Spleen (tissue), 11 donors: ENCODE results near the gene ALK. TPM values are rescaled to one million over a fixed set of nuclear protein-coding genes. Genes with fewer than 3 reads are reported as not detected.
"Not testable (repeated sequence)": the region's sequence is repeated elsewhere in the genome, so short reads cannot be mapped to it uniquely, and the experiment has no call there.

Experiments
- DNase-seq: peaks from one replicate; pipeline ENCODE4 v3.0.0-alpha.2; 2020
- H3K27ac ChIP-seq, 8 donors: fragments of 200-600 bp; sonication (generic) in 7 of 8; 1 replicate in 4 of 8; 2 replicates in 4 of 8; pipeline versions ENCODE4 v1.5.0 to v1.8.0; 2016 to 2021; ENCODE audit warnings: inconsistent platforms in 4 of 8, mild to moderate bottlenecking in 4 of 8, moderate library complexity in 1 of 8
- H3K27me3 ChIP-seq, 7 donors: fragments of 200-600 bp; sonication (generic) in 6 of 7; replicated peaks in 1 of 7; 1 replicate in 4 of 7; 2 replicates in 3 of 7; pipeline versions ENCODE4 v1.5.0 to v1.8.0; 2016 to 2021; ENCODE audit warnings: inconsistent platforms in 3 of 7, mild to moderate bottlenecking in 1 of 7
- H3K36me3 ChIP-seq, 6 donors: fragments of 200-600 bp; sonication (generic) in 5 of 6; 1 replicate in 4 of 6; 2 replicates in 2 of 6; pipeline versions ENCODE4 v1.5.0 to v1.8.0; 2016 to 2021; ENCODE audit warnings: inconsistent platforms in 2 of 6
- H3K4me1 ChIP-seq, 6 donors: fragments of 200-600 bp; sonication (generic) in 5 of 6; 1 replicate in 3 of 6; 2 replicates in 3 of 6; pipeline versions ENCODE4 v1.5.0 to v1.8.0; 2016 to 2021; ENCODE audit warnings: inconsistent platforms in 3 of 6
- H3K4me3 ChIP-seq, 8 donors: fragments of 200-600 bp; sonication (generic) in 7 of 8; 1 replicate in 4 of 8; 2 replicates in 4 of 8; pipeline versions ENCODE4 v1.5.0 to v1.8.0; 2016 to 2021; ENCODE audit warnings: inconsistent platforms in 4 of 8, mild to moderate bottlenecking in 4 of 8, moderate library complexity in 2 of 8
- H3K9me3 ChIP-seq, 8 donors: fragments of 200-600 bp; sonication (generic) in 7 of 8; 1 replicate in 4 of 8; 2 replicates in 4 of 8; pipeline versions ENCODE4 v1.5.0 to v1.8.0; 2016 to 2021; ENCODE audit warnings: inconsistent platforms in 4 of 8
- POLR2A ChIP-seq, 3 donors: fragments of 450-650 bp; IDR thresholded peaks; one replicate each; pipeline ENCODE4 v1.5.1; 2017; ENCODE audit warnings: antibody characterized with exemption in 3 of 3, mild to moderate bottlenecking in 1 of 3
- POLR2AphosphoS5 ChIP-seq, 3 donors: sonication (generic); formaldehyde crosslinking; IDR thresholded peaks; one replicate each; pipeline ENCODE4 v1.5.1; 2017; ENCODE audit warnings: antibody characterized with exemption in 3 of 3
- WGBS, 5 donors: extraction: QIAGEN DNeasy Blood & Tissue Kit in 3 of 5; methylation state at CpG; one replicate each; pipeline versions ENCODE4 v1.1.5 to v1.1.7; 2013 to 2018; 5-methylcytosine and 5-hydroxymethylcytosine counted together
- intact Hi-C: fragments of 100-400 bp; cut with DNase I; formaldehyde crosslinking; loops from one replicate; pipeline ENCODE4 v1.15.0; 2023; ENCODE audit warnings: low total_unique reads
- polyA plus RNA-seq, 3 donors: library from polyadenylated mRNA; stranded (reverse); fragments of 200-250 nt; gene quantifications; one replicate each; pipeline ENCODE4 v1.2.1, GENCODE V29; 2013
- total RNA-seq, 7 donors: library from RNA; depleted of rRNA in 3 of 7; stranded (reverse); fragments of >200 nt in 3 of 7; fragmentation: NEBNext Ultra II Directional in 4 of 7; extraction: Animal tissue kit (Norgen Biotek cat#: 25700) in 4 of 7; gene quantifications; one replicate each; pipeline versions ENCODE4 v1.1.0 to v1.2.1, GENCODE V29; 2016 to 2021
- TF ChIP-seq, protein P1 (sequence below), 11 experiments: fragments of 200-600 bp in 7 of 11; fragments of 450-650 bp in 4 of 11; sonication (generic) in 4 of 11; IDR thresholded peaks in 8 of 11; conservative IDR thresholded peaks in 3 of 11; 1 replicate in 7 of 11; 2 replicates in 4 of 11; pipeline versions ENCODE4 v1.4.0 to v1.8.0; 2016 to 2021; ENCODE audit warnings: antibody characterized with exemption in 11 of 11, inconsistent platforms in 4 of 11, mild to moderate bottlenecking in 1 of 11
- donor health status: healthy with polysubstance abuse.
- donor health status: DM: no; HTN: no; CAD: no; lungs with moderate emphysema.
- donor health status: DM: no; HTN: no; CAD: no.
- donor health status: Bipolar disorder and iron deficiency.
- donor health status: healthy.
- donor health status: DM: no; HTN: no; CAD: no.
- donor health status: DM: yes; HTN: yes; CAD: no.

Gene ALK
- total and polyA plus RNA-seq, 10 donors: 0.03 to 0.28 (median 0.06) TPM; not detected in 7

DNA sequence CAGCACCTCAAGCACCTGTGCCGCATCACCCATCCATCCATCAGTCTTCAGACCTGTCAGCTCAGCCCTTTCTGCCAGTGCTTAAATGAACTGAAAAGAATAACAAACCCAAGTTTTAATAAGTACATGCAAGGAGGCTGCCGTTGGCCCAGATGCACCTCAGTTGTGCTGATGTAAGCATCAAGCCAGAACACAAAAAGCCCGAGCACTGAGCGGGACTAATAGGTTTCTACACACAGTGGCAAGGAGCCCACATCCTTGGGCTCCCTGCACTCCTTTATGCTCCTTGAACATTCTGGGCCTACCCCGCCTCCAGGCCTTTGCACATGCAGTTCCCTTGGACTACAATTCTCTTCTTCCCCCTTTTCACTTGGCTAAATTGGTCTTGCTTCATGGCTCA, 165.6 kb downstream of the ALK start:
- Histone ChIP-seq H3K4me1 (no peaks in the 10 kb centered on the region), H3K36me3 (no peaks in the 10 kb centered on the region), H3K27me3 (no peaks in the 10 kb centered on the region), H3K9me3 (no peaks in the 10 kb centered on the region), H3K4me3 (no peak overlapping the region), H3K27ac (no peak overlapping the region)
- DNase-seq: no peak
- WGBS, 5 donors: 86 to 95% (median 88%) methylated on average over 5 of the region's 5 CpGs
- intact Hi-C loops: no loop called here
- no peak for TF ChIP-seq POLR2A (IDR thresholded peaks at IDR 0.05)

DNA sequence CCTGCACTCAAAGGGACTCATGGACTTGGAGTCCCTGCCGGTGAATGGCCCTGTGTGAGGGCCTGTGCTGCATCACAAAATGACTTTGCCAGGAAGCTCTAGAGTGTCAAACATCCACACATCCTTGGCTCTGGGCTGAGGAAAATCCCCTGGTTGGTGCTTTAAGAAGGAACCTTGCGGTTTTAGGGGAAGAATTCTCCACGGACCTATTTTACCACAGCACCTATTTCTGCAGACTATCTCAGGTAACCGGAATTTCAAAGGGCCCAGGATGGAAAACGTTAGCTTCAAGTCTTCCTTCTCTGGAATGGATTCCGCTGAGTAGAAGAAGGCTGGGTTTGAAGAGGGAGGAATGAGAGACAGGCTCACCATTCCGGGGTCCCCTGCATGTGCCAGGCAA, 166.2 kb downstream of the ALK start:
- H3K36me3 ChIP-seq: no peaks in the 10 kb centered on the region
- H3K4me1 ChIP-seq: no peaks in the 10 kb centered on the region
- H3K27ac ChIP-seq: no peak overlapping the region
- intact Hi-C loops: no loop called here
- no peak overlapping the region for H3K4me3 ChIP-seq
- TF ChIP-seq POLR2AphosphoS5 (IDR thresholded peaks at IDR 0.05): no peak
- no peak for TF ChIP-seq POLR2A (IDR thresholded peaks at IDR 0.05)
- TF ChIP-seq, protein P1, sequence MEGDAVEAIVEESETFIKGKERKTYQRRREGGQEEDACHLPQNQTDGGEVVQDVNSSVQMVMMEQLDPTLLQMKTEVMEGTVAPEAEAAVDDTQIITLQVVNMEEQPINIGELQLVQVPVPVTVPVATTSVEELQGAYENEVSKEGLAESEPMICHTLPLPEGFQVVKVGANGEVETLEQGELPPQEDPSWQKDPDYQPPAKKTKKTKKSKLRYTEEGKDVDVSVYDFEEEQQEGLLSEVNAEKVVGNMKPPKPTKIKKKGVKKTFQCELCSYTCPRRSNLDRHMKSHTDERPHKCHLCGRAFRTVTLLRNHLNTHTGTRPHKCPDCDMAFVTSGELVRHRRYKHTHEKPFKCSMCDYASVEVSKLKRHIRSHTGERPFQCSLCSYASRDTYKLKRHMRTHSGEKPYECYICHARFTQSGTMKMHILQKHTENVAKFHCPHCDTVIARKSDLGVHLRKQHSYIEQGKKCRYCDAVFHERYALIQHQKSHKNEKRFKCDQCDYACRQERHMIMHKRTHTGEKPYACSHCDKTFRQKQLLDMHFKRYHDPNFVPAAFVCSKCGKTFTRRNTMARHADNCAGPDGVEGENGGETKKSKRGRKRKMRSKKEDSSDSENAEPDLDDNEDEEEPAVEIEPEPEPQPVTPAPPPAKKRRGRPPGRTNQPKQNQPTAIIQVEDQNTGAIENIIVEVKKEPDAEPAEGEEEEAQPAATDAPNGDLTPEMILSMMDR (IDR thresholded peaks at IDR 0.05 in 8 of 11, conservative IDR thresholded peaks at IDR 0.05 in 3 of 11): no peak
- no peaks in the 10 kb centered on the region for H3K9me3 ChIP-seq
- no peaks in the 10 kb centered on the region for H3K27me3 ChIP-seq
- 83 to 92% (median 87%) methylated on average over 7 of the region's 7 CpGs for WGBS, 5 donors
- DNase-seq: no peak

DNA sequence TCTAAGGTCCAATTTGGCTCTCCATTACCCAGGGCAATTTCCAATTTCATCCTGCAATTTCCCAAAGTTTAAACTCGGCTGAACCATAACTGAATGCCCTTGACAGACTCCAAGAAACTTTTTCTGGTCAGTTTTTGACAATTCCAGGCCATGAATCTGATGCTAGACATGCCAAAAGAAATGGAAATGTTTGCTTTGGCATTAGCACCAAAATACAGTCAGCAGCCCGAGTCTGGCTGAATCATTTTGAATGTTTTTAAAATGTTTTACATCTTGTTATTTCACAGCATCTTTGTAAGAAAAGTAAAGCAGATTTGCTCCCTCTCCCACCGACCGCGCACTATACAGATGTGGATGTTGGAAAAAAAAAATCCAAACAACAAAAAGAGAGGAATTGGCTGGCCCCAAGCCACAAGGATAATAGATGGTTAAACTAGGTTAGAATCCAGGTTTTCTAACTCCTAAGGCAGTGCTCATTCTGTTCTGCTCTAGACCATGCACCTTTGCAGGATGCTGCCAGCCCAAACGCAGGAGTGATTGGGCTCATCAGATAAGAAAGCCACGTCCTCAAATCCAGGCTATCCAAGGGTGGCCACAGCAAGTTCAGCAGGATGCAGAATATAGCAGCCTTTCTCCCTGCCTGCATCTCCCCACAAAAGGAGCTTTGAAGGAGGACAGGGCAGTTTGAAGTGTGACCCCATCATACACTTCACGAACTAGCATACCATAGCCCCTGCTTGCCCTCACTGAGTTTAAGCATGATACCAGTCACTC, 167.5 kb downstream of the ALK start:
- WGBS, 5 donors: 65 to 73% (median 69%) methylated on average over 8 of the region's 8 CpGs
- TF ChIP-seq POLR2A (IDR thresholded peaks at IDR 0.05) (no peak), POLR2AphosphoS5 (IDR thresholded peaks at IDR 0.05) (no peak)
- TF ChIP-seq, protein P1 (IDR thresholded peaks at IDR 0.05 in 8 of 11, conservative IDR thresholded peaks at IDR 0.05 in 3 of 11): no peak
- DNase-seq: no peak
- no peak overlapping the region for H3K4me3 ChIP-seq
- no peaks in the 10 kb centered on the region for H3K36me3 ChIP-seq
- no peaks in the 10 kb centered on the region for H3K9me3 ChIP-seq
- intact Hi-C loops: no loop called here
- H3K4me1 ChIP-seq: no peaks in the 10 kb centered on the region
- no peaks in the 10 kb centered on the region for H3K27me3 ChIP-seq
- no peak overlapping the region for H3K27ac ChIP-seq

DNA sequence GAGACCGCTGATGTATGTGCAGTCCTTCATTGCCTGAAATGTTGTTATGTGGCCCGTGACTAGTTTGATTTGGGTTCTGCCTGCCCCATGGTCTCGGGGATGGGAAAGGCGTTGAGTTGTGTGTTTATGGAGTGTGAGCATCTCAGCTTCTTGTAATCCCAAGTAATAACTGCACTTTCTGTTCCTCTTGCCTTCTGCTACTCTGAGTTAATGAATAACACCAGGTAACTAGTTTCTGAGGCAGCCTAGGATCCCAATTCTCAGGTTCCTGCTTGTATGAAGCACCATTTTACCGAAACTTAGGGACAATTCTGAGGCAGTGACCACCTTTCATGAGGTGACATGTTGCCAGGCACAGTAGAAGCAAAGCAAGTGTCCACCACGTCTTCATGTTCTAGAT, 170.0 kb downstream of the ALK start:
- no peaks in the 10 kb centered on the region for H3K27me3 ChIP-seq
- TF ChIP-seq, protein P1 (IDR thresholded peaks at IDR 0.05 in 8 of 11, conservative IDR thresholded peaks at IDR 0.05 in 3 of 11): no peak
- TF ChIP-seq POLR2A (IDR thresholded peaks at IDR 0.05) (no peak), POLR2AphosphoS5 (IDR thresholded peaks at IDR 0.05) (no peak)
- intact Hi-C loops: no loop called here
- no peak overlapping the region for H3K27ac ChIP-seq
- DNase-seq: no peak
- H3K9me3 ChIP-seq: no peaks in the 10 kb centered on the region
- WGBS, 5 donors: 79 to 91% (median 85%) methylated on average over 6 of the region's 6 CpGs
- no peaks in the 10 kb centered on the region for H3K4me1 ChIP-seq
- no peaks in the 10 kb centered on the region for H3K36me3 ChIP-seq
- no peak overlapping the region for H3K4me3 ChIP-seq

DNA sequence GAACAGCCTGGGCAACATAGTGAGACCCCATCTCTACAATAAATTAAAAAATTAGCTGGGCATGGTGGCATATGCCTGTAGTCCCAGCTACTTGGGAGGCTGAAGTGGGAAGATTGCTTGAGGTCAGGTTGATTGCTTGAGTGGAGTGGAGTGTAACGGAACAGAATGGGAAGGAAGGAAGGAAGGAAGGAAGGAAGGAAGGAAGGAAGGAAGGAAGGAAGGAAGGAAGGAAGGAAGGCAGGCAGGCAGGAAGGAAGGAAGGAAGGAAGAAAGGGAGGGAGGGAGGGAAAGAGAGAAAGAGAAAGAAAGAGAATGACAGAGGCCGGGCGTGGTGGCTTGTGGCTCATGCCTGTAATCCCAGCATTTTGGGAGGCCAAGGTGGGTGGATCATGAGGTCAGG, 170.9 kb downstream of the ALK start:
- H3K27me3 ChIP-seq, H3K4me1 ChIP-seq, H3K27ac ChIP-seq, H3K36me3 ChIP-seq, DNase-seq, intact Hi-C loops, H3K9me3 ChIP-seq, H3K4me3 ChIP-seq: not testable (repeated sequence)
- 74 to 86% (median 79%) methylated on average over 3 of the region's 3 CpGs for WGBS, 5 donors
